ENCODE measurements around the gene UBE3C. TPM values are rescaled to one million over a fixed set of nuclear protein-coding genes. Genes with fewer than 3 reads are reported as not detected.
"Not testable (repeated sequence)": the region's sequence is repeated elsewhere in the genome, so short reads cannot be mapped to it uniquely, and the experiment has no call there.

Gene UBE3C
- total and polyA plus RNA-seq, 7 experiments from 2014 or later: 21.3 to 64.6 (median 53.9) TPM

GRCh38 chr7:157276731-157277562, 138.2 kb downstream of the UBE3C start:
- ChIA-PET POLR2A (no interaction called here), CTCF (no interaction called here)
- Histone ChIP-seq H3K27ac (ENCODE audit: low read depth, low read length) (no peak overlapping the region), H3K4me3 (ENCODE audit: low read length) (no peak overlapping the region), H3K4me1 (ENCODE audit: control insufficient read depth in 2 of 2, insufficient read depth in 2 of 2, low read length in 2 of 2) (peaks cover 6 to 11% of the 10 kb centered on the region in 2 donors), H3K36me3 (ENCODE audit: control insufficient read depth in 2 of 3, insufficient read depth in 3 of 3, low read length in 3 of 3) (no peaks in the 10 kb centered on the region), H3K27me3 (ENCODE audit: control insufficient read depth in 2 of 2, insufficient read depth in 2 of 2, low read length in 2 of 2) (peaks cover 4 to 6% of the 10 kb centered on the region in 2 donors), H3K9me3 (ENCODE audit: control insufficient read depth in 2 of 3, low read length in 3 of 3) (no peaks in the 10 kb centered on the region)
- peaks cover 0 to 26% (median 12%) of the 10 kb centered on the region in 7 donors for H3K4me1 Mint-ChIP-seq
- peaks cover 0 to 5% (median 5%) of the 10 kb centered on the region in 5 donors for H3K27me3 Mint-ChIP-seq
- H3K4me3 Mint-ChIP-seq: peak overlapping the region in 1 of 10 donors; percentile 16
- DNase-seq: no peak
- ATAC-seq: peak; percentile 68
- intact Hi-C loops (cut with micrococcal nuclease): no loop called here
- H3K27ac Mint-ChIP-seq: peak overlapping the region in 4 of 9 donors; percentile 8 to 79 (median 50)
- no peaks in the 10 kb centered on the region for H3K9me3 Mint-ChIP-seq
- H3K36me3 Mint-ChIP-seq: no peaks in the 10 kb centered on the region

- peaks cover 0 to 26% (median 12%) of the 10 kb centered on the region in 7 donors for H3K4me1 Mint-ChIP-seq
- CTCF ChIA-PET: not testable (repeated sequence)
These were observed 138.8 kb downstream of the UBE3C start for GRCh38 chr7:157277568-157277967.

GRCh38 chr7:157278167-157278790, 139.6 kb downstream of the UBE3C start:
- peaks cover 0 to 26% (median 12%) of the 10 kb centered on the region in 7 donors for H3K4me1 Mint-ChIP-seq
- peaks cover 4 to 6% of the 10 kb centered on the region in 2 donors for H3K27me3 ChIP-seq (ENCODE audit: control insufficient read depth in 2 of 2, insufficient read depth in 2 of 2, low read length in 2 of 2)
- H3K4me3 Mint-ChIP-seq: peak overlapping the region in 4 of 10 donors; percentile 21 to 57 (median 41)
- no peaks in the 10 kb centered on the region for H3K36me3 Mint-ChIP-seq
- intact Hi-C loops (cut with micrococcal nuclease): no loop called here
- H3K9me3 Mint-ChIP-seq: no peaks in the 10 kb centered on the region
- H3K27me3 Mint-ChIP-seq: peaks cover 0 to 5% (median 5%) of the 10 kb centered on the region in 5 donors
- POLR2A ChIA-PET: no interaction called here
- H3K36me3 ChIP-seq (ENCODE audit: control insufficient read depth in 2 of 3, insufficient read depth in 3 of 3, low read length in 3 of 3): no peaks in the 10 kb centered on the region
- ATAC-seq (no peak), DNase-seq (no peak)
- H3K4me3 ChIP-seq (ENCODE audit: low read length): no peak overlapping the region
- no peak overlapping the region for H3K27ac ChIP-seq (ENCODE audit: low read depth, low read length)
- no peak overlapping the region for H3K27ac Mint-ChIP-seq
- CTCF ChIA-PET: interaction anchor here (1.2 kb wide), 1 partner anchor 9 kb away, joined by 3 read pairs; no protein-coding TSS in a partner anchor
- no peaks in the 10 kb centered on the region for H3K9me3 ChIP-seq (ENCODE audit: control insufficient read depth in 2 of 3, low read length in 3 of 3)
- peaks cover 6 to 11% of the 10 kb centered on the region in 2 donors for H3K4me1 ChIP-seq (ENCODE audit: control insufficient read depth in 2 of 2, insufficient read depth in 2 of 2, low read length in 2 of 2)

More at GRCh38 chr7:157277568-157277967, 138.8 kb downstream of the UBE3C start:
- POLR2A ChIA-PET; H3K27ac ChIP-seq (ENCODE audit: low read depth, low read length); H3K9me3 Mint-ChIP-seq; H3K9me3 ChIP-seq (ENCODE audit: control insufficient read depth in 2 of 3, low read length in 3 of 3); DNase-seq; H3K36me3 Mint-ChIP-seq; ATAC-seq; H3K27me3 ChIP-seq (ENCODE audit: control insufficient read depth in 2 of 2, insufficient read depth in 2 of 2, low read length in 2 of 2); H3K4me3 ChIP-seq (ENCODE audit: low read length); intact Hi-C loops (cut with micrococcal nuclease); H3K27me3 Mint-ChIP-seq; H3K36me3 ChIP-seq (ENCODE audit: control insufficient read depth in 2 of 3, insufficient read depth in 3 of 3, low read length in 3 of 3): not testable (repeated sequence)
- H3K27ac Mint-ChIP-seq: peak overlapping the region in 2 of 9 donors; percentile 42 to 59
- H3K4me3 Mint-ChIP-seq: peak overlapping the region in 2 of 10 donors; percentile 16 to 57
- peaks cover 6 to 11% of the 10 kb centered on the region in 2 donors for H3K4me1 ChIP-seq (ENCODE audit: control insufficient read depth in 2 of 2, insufficient read depth in 2 of 2, low read length in 2 of 2)

- peak in 1 of 9 donors; percentile 50 for DNase-seq
- Histone ChIP-seq H3K27me3 (ENCODE audit: control insufficient read depth in 2 of 2, insufficient read depth in 2 of 2, low read length in 2 of 2) (peaks cover 4 to 6% of the 10 kb centered on the region in 2 donors), H3K36me3 (ENCODE audit: control insufficient read depth in 2 of 3, insufficient read depth in 3 of 3, low read length in 3 of 3) (no peaks in the 10 kb centered on the region), H3K27ac (ENCODE audit: low read depth, low read length) (no peak overlapping the region), H3K4me3 (ENCODE audit: low read length) (no peak overlapping the region), H3K9me3 (ENCODE audit: control insufficient read depth in 2 of 3, low read length in 3 of 3) (no peaks in the 10 kb centered on the region), H3K4me1 (ENCODE audit: control insufficient read depth in 2 of 2, insufficient read depth in 2 of 2, low read length in 2 of 2) (peaks cover 6 to 11% of the 10 kb centered on the region in 2 donors)
- H3K4me3 Mint-ChIP-seq: peak overlapping the region in 3 of 10 donors; percentile 10 to 57 (median 43)
- H3K27ac Mint-ChIP-seq: peak overlapping the region in 1 of 9 donors; percentile 9
- CTCF ChIA-PET: interaction anchor here (1.2 kb wide), 1 partner anchor 10 kb away, joined by 3 read pairs; no protein-coding TSS in a partner anchor
- peaks cover 0 to 5% (median 2%) of the 10 kb centered on the region in 11 donors for H3K9me3 Mint-ChIP-seq
- H3K27me3 Mint-ChIP-seq: peaks cover 0 to 5% (median 5%) of the 10 kb centered on the region in 5 donors
- H3K4me1 Mint-ChIP-seq: peaks cover 0 to 22% (median 9%) of the 10 kb centered on the region in 7 donors
- ATAC-seq: peak; percentile 26
- POLR2A ChIA-PET: interaction anchor here (0.5 kb wide), 1 partner anchor 15 kb away, joined by 3 read pairs; no protein-coding TSS in a partner anchor
- intact Hi-C loops (cut with micrococcal nuclease): no loop called here
- peaks cover 0 to 3% (median 0%) of the 10 kb centered on the region in 5 donors for H3K36me3 Mint-ChIP-seq
These were observed 140.3 kb downstream of the UBE3C start for GRCh38 chr7:157278791-157279724.

- Histone ChIP-seq H3K9me3 (ENCODE audit: control insufficient read depth in 2 of 3, low read length in 3 of 3) (no peaks in the 10 kb centered on the region), H3K4me1 (ENCODE audit: control insufficient read depth in 2 of 2, insufficient read depth in 2 of 2, low read length in 2 of 2) (peaks cover 6 to 11% of the 10 kb centered on the region in 2 donors), H3K36me3 (ENCODE audit: control insufficient read depth in 2 of 3, insufficient read depth in 3 of 3, low read length in 3 of 3) (no peaks in the 10 kb centered on the region), H3K27me3 (ENCODE audit: control insufficient read depth in 2 of 2, insufficient read depth in 2 of 2, low read length in 2 of 2) (peaks cover 4 to 6% of the 10 kb centered on the region in 2 donors), H3K27ac (ENCODE audit: low read depth, low read length) (no peak overlapping the region), H3K4me3 (ENCODE audit: low read length) (no peak overlapping the region)
- Mint-ChIP-seq H3K9me3 (peaks cover 0 to 10% (median 2%) of the 10 kb centered on the region in 11 donors), H3K27ac (no peak overlapping the region), H3K27me3 (peaks cover 0 to 5% (median 5%) of the 10 kb centered on the region in 5 donors), H3K36me3 (peaks cover 0 to 3% (median 0%) of the 10 kb centered on the region in 5 donors), H3K4me1 (peaks cover 0 to 22% (median 9%) of the 10 kb centered on the region in 7 donors), H3K4me3 (peak overlapping the region in 2 of 10 donors; percentile 34 to 45)
- intact Hi-C loops (cut with micrococcal nuclease): no loop called here
- ChIA-PET POLR2A (interaction anchor here (0.5 kb wide), 1 partner anchor 14 kb away, joined by 3 read pairs; no protein-coding TSS in a partner anchor), CTCF (no interaction called here)
- ATAC-seq: no peak
- no peak for DNase-seq
These were observed 141.1 kb downstream of the UBE3C start for GRCh38 chr7:157279741-157280215.
